GM18870 (cell line): ENCODE data around the gene C13orf46.

Source experiments
- ATAC-seq: cut with Tn5 transposase; IDR thresholded peaks from one replicate; pipeline ENCODE4 v1.9.1; 2021; ENCODE audit warnings: moderate library complexity; ENCODE audit not compliant: unreplicated experiment

C13orf46 gene

DNA sequence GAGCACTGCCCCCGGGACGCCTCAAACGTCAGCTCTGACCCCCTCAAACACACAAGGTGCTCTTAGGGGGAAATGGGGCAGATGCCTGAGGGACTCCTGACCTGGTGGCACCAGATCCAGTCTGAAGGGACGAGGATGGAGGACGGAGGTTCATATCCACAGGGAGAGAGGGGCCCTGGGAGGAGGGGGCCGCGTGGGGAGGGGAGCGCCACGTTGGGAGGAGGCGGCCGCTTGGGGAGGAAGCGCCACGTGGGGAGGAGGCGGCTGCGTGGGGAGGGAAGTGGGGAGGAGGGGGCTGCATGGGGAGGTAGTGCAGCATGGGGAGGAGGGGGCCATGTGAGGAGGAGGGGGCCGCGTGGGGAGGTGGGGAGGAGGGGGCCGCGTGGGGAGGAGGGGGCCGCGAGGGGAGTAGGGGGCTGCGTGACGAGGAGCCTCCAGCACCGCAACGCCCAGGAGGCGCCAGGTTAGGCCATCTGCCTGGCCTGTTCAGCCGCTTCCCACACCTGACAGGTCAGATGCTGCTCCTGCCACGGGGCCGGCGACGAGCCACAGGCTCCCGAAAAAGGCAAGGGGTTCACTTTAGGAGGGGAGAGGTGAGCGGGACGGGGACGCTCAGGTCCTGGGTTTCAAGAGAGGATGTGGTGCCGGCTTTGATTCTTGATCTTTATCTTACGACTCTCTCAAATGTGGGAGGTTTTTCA is 36.7 kb upstream of the C13orf46 start:
- ATAC-seq, result no peak

DNA sequence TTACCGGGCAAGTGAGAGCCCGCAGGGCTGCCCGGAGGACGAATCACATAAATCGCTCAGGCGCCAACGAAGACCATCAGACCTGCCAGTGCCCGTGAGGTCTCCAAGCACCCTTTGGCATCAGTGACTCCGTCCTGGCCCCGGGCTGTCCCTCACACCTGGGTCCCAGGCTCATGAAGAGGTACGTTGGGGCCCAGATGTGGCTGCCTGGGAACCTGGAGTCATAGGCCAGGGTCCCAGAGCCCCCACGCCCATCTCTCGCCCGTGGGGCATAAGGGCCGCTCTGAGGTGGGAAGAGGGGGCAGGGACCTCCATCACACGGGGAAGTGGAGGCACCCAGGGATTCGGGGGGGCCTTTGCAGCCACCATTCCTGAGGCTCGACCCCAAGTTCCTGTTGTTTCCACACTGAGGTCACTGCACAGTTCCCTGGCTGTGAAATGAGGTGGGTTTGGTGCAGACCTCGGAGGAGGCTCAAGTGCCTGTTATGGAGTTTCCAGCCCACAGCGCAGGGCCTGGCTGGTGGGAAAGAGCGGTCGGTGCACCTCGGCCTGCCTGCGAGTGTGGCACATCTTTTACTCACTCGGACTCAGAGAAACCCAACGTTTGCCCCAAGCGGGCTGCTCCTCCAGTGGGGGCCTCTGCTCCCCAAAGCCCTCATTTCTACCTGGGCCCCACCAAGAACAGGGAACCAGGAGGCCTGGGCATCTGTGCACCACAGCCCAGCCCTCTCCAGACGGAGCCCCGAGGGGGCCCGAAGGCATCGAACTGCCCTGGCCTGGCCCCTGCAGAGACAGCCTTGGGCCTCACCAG is 35.9 kb upstream of the C13orf46 start:
- ATAC-seq, result no peak

GRCh38 chr13:114008964-114009589 is 35.2 kb upstream of the C13orf46 start:
- no peak for ATAC-seq

- ATAC-seq, result no peak
Measured at GRCh38 chr13:114007566-114007965, 33.7 kb upstream of the C13orf46 start.

- no peak for ATAC-seq
Measured at GRCh38 chr13:114005206-114005724, 31.4 kb upstream of the C13orf46 start.

GRCh38 chr13:114004420-114005205 is 30.7 kb upstream of the C13orf46 start:
- no peak for ATAC-seq

DNA sequence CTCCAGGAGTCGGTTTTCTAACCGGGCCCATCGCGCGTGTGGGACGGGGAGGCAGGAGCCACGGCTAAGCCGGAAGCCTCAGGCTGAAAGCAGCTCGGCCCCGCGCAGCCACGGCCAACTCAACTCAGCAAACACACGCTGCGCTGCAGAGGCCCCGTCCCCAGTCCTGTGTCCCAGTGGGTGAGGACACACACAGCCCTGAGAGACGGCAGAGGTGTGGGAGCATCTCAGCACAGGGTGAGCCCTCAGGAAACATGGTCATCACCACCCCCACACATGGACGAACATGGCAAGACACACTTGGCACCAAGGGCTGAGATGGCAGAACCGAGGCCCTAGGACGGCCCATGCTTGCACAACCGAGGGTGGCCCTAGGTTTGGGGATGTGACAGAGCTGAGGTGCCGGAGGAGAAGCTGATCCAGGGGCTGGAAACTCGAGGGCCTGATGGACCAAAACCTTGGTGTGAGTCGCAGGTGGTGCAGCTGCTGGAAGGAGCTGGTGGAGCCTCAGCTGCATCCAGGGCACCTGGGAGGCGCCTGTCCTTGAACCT is 29.0 kb upstream of the C13orf46 start:
- no peak for ATAC-seq

DNA sequence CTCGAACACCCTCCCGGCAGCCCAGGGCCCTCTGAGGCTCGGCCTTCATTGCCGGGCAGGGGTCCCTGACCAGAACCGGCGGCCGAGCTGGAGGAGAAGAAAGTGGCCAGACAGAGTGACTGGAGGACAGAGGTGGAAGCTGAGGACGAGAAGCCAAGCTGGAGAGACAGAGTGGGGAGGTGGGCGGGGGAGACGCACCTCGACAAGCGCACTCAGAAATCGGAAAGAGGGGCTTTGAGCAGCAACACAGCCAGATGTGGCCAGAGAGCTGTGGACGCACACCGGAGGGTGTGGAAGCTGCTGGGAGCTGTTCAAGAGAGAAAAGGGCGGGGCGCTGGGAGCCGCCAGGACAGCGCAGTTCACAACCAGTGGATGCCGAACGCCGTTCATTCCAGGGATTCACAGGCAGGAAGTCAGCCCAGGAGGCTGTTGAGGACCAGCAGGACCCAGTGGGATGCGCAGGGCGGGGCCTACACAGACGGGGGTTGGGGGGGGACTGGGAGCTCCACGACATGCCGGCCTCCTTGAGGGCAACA is 28.2 kb upstream of the C13orf46 start:
- ATAC-seq, result no peak

DNA sequence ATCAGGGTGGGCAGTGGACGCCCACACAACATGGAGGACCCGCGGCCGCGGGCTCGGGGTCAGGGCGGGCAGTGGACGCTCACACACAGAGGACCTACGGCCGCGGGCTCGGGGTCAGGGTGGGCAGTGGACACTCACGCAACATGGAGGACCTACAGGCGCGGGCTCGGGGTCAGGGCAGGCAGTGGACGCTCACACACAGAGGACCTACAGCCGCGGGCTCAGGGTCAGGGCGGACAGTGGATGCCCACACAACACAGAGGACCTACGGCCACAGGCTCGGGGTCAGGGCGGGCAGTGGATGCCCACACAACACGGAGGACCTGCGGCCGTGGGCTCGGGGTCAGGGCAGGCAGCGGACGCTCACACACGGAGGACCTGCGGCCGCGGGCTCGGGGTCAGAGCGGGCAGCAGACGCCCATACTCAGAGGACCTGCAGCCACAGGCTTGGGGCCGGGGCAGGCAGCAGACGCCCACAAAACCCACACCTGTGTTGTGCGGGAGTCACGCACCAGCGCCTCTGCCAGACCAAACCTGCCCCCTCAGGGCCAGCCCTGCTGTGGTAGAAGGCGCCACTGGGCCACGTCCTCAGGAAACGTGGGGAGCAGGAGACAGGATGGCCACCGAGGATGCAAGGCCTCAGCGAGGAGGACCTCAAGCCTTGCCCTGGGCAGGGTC is 27.6 kb upstream of the C13orf46 start:
- no peak for ATAC-seq

DNA sequence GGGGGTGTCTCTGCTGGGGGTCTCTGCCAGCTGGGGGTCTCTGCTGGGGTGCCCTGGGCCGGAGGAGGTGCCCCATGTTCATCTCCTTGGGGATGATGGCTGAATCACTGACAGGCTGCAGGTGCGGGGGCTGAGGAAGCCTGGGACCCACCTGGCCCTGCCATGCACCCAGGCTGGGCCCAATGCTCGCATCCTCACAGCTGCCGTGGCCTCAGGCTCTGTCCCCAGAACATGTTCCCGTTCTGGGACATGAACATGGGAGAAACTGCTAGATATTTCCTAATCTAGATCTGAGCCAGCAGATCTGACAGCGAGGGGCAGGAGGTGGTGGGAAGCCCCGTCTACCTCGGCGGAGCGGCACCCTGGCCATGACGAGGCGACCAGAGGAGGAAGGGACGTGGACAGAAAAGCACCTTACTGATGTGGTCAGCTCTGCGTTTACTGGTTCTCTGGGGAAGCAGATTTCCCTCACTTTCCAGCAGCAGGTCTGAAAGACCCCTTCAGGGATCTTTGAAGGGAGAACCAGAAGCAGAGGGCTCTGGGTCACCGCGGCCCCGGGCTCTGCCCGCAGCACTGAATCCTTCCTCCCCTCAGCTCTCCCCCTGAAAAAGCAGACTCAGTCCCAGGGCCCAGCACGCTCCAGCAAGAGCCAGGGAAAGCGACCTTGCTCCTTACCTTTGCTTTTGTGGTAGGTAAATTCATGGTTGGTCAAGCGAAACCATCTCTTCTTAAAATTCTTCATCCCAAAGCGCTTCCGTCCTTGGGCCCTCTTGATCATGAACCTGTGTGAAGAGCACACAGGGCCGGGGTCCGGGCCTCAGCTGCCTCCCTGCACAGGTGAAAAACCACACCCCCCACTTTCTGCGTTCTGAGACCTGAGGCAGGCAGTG is 26.5 kb upstream of the C13orf46 start:
- no peak for ATAC-seq

DNA sequence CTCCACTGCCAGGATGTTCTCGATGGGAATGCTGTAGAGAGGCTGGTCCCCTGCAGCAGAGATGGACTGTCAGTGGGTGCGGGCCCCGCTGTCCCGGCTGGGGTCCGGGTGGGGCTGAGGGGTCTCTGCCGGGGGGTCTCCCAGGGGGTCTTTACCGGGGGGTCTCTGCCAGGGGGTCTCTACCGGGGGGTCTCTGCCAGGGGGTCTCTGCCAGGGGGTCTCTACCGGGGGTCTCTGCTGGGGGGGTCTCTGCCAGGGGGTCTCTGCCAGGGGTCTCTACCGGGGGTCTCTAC is 25.7 kb upstream of the C13orf46 start:
- ATAC-seq, result no peak

GRCh38 chr13:113998781-113999617 is 25.1 kb upstream of the C13orf46 start:
- no peak for ATAC-seq

DNA sequence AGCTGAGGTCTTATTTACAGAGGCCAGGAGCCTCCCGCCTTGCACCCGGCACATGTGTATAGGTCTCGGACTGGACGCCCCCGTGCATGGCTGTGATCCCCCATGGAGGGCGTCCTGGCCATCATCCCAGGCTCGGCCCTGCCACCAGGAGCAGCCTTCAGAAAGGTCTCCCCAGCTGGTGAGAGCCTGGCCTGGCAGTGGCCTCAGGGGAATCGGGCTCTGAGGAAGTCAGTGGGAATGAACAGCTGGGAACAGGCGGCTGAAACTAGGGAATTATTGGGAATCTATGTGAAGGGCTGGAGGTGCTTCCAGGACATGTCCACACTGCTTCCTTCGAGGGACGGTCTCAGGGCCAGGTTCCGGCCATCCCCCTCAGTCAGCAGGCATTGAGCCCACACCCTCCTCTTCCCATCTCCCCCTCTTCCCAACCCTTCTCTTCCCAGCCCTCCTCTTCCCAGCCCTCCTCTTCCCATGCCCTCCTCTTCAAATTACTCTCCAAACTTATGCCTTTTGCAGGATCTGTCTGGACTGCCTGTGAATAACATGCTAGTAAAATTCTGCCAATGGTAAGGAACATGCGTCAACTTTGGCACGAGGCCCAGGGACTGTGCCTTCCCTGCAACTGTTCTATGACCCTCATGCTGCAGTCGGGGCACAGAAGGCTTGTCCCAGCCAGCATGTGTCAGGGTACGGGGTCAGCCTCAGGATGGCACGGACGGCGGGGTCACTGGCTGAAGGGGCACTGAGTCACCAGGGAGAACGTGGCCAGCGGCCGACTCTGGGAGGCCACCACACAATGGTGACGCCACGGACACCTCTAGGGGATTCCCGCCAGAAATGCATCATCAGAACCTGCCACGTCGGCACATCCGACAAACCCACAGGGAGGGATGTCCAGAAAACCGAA is 24.2 kb upstream of the C13orf46 start:
- no peak for ATAC-seq

DNA sequence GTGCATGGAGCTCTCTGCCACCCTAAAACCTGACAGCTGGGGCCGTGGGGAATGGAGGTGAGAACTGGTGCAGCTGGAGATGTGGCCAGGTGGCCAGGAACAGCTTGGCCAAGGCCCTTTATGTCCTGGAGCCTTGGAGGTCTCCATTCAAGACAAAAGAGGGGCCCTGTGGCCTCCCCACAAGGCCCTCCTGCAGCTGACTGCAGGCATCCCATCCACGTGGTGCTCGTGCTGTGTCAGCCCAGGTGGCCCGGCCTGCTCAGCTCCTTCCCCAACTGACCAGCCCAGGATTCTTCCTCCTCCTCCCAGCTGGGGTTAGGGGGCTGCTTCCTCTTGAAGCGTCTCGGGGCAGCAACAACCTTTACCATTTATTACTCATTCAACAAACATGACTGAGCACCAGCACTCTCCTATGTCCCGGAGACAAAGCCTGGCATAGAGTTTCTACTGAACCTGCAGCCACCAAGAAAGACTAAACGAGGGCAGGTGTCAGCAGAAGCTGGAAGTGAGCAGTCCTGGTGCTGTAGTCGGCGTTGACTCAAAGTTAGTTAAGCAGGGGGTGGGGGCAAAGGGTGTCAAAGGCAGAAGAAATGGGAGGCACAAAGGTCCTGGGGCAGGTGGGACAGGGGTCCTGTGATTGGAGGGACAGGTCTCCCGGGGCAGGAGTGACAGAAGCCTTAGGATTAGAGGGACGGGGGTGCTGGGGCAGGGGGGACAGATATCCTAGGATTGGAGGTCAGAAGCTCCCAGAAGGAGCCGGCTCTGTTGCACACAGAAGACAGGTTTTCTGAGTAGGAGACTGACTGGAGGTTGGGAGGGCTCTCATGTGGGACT is 23.3 kb upstream of the C13orf46 start:
- ATAC-seq, result no peak

- no peak for ATAC-seq
Measured at GRCh38 chr13:113996081-113996911, 22.4 kb upstream of the C13orf46 start.
